ENCODE measurements around the gene ZMAT5. TPM values are rescaled to one million over a fixed set of nuclear protein-coding genes. Genes with fewer than 3 reads are reported as not detected.
A peak's percentile ranks its signal among the peaks of the same experiment; 100 is the strongest.

The ZMAT5 gene
- polyA plus RNA-seq, 1 experiment: 16.4 TPM

GRCh38 chr22:29731058-29731850 lies 35.6 kb downstream of the ZMAT5 start:
- Histone ChIP-seq H3K9me3 (ENCODE audit: control insufficient read depth, insufficient read depth, low read length) (no peaks in the 10 kb centered on the region), H3K27me3 (ENCODE audit: control insufficient read depth, insufficient read depth, low read length) (no peaks in the 10 kb centered on the region), H3K27ac (ENCODE audit: low read depth, low read length) (no peak overlapping the region), H3K4me3 (ENCODE audit: low read depth, low read length) (no peak overlapping the region)
- ChIA-PET POLR2A (no interaction called here), CTCF (interaction anchor here (0.6 kb wide), 1 partner anchor 142 kb away, joined by 4 read pairs; no protein-coding TSS in a partner anchor)
- no peak for DNase-seq (ENCODE audit: low read depth, low spot score)
- no peak for TF ChIP-seq CTCF (IDR thresholded peaks at IDR 0.05; ENCODE audit: low read depth, low read length)

- Histone ChIP-seq H3K9me3 (ENCODE audit: control insufficient read depth, insufficient read depth, low read length) (no peaks in the 10 kb centered on the region), H3K27ac (ENCODE audit: low read depth, low read length) (no peak overlapping the region)
- CTCF ChIA-PET: no interaction called here
Measured at GRCh38 chr22:29729161-29729560, 37.6 kb downstream of the ZMAT5 start.

GRCh38 chr22:29727131-29727523 lies 39.7 kb downstream of the ZMAT5 start:
- H3K4me3 ChIP-seq (ENCODE audit: low read depth, low read length): no peak overlapping the region
- TF ChIP-seq CTCF (IDR thresholded peaks at IDR 0.05; ENCODE audit: low read depth, low read length): peak; percentile 47
- H3K9me3 ChIP-seq (ENCODE audit: control insufficient read depth, insufficient read depth, low read length): no peaks in the 10 kb centered on the region; the same call in 1 of the 2 replicates
- ChIA-PET POLR2A (interaction anchor here (0.5 kb wide), 1 partner anchor 220 kb away, joined by 4 read pairs; no protein-coding TSS in a partner anchor), CTCF (interaction anchor here (1.4 kb wide), 1 partner anchor 361 kb away, joined by 6 read pairs; no protein-coding TSS in a partner anchor)
- DNase-seq (ENCODE audit: low read depth, low spot score): no peak
- H3K27ac ChIP-seq (ENCODE audit: low read depth, low read length): no peak overlapping the region
- peaks cover 12% of the 10 kb centered on the region for H3K27me3 ChIP-seq (ENCODE audit: control insufficient read depth, insufficient read depth, low read length)

More at GRCh38 chr22:29729161-29729560, 37.6 kb downstream of the ZMAT5 start:
- POLR2A ChIA-PET: no interaction called here
- no peak for DNase-seq (ENCODE audit: low read depth, low spot score)
- Histone ChIP-seq H3K27me3 (ENCODE audit: control insufficient read depth, insufficient read depth, low read length) (peaks cover 8% of the 10 kb centered on the region), H3K4me3 (ENCODE audit: low read depth, low read length) (no peak overlapping the region)
- no peak for TF ChIP-seq CTCF (IDR thresholded peaks at IDR 0.05; ENCODE audit: low read depth, low read length)

- Histone ChIP-seq H3K27me3 (ENCODE audit: control insufficient read depth, insufficient read depth, low read length) (peaks cover 15% of the 10 kb centered on the region), H3K27ac (ENCODE audit: low read depth, low read length) (no peak overlapping the region), H3K9me3 (ENCODE audit: control insufficient read depth, insufficient read depth, low read length) (no peaks in the 10 kb centered on the region; the same call in 1 of the 2 replicates), H3K4me3 (ENCODE audit: low read depth, low read length) (no peak overlapping the region)
- TF ChIP-seq CTCF (IDR thresholded peaks at IDR 0.05; ENCODE audit: low read depth, low read length): no peak
- no peak for DNase-seq (ENCODE audit: low read depth, low spot score)
- ChIA-PET POLR2A (interaction anchor here (0.5 kb wide), 1 partner anchor 221 kb away, joined by 4 read pairs; no protein-coding TSS in a partner anchor), CTCF (interaction anchor here (1.4 kb wide), 1 partner anchor 362 kb away, joined by 6 read pairs; no protein-coding TSS in a partner anchor)
Measured at GRCh38 chr22:29726512-29727130, 40.2 kb downstream of the ZMAT5 start.

- no peak for TF ChIP-seq CTCF (IDR thresholded peaks at IDR 0.05; ENCODE audit: low read depth, low read length)
- CTCF ChIA-PET: interaction anchor here (1.4 kb wide), 1 partner anchor 362 kb away, joined by 6 read pairs; no protein-coding TSS in a partner anchor
- peaks cover 20% of the 10 kb centered on the region for H3K27me3 ChIP-seq (ENCODE audit: control insufficient read depth, insufficient read depth, low read length)
- H3K4me3 ChIP-seq (ENCODE audit: low read depth, low read length): no peak overlapping the region
- DNase-seq (ENCODE audit: low read depth, low spot score): no peak
- no peaks in the 10 kb centered on the region; the same call in 1 of the 2 replicates for H3K9me3 ChIP-seq (ENCODE audit: control insufficient read depth, insufficient read depth, low read length)
- POLR2A ChIA-PET: no interaction called here
- H3K27ac ChIP-seq (ENCODE audit: low read depth, low read length): no peak overlapping the region
Measured at GRCh38 chr22:29726106-29726505, 40.7 kb downstream of the ZMAT5 start.
